OCI-LY7 (cell line): ENCODE data around the gene SERPINA1. TPM values are rescaled to one million over a fixed set of nuclear protein-coding genes. Genes with fewer than 3 reads are reported as not detected.

ENCODE experiments used
- BruUV-seq: library from RNA; stranded (reverse); fragments of 400-500 nt; replicated peaks from 2 replicates; lab custom pipeline; 2021; lab: Mats Ljungman, UMichigan
- CTCF ChIA-PET: fragments of 300-600 bp; sonication (Branson Sonifier 250); formaldehyde crosslinking; loops from one replicate; lab custom pipeline; 2022; ENCODE audit warnings: antibody characterized with exemption; ENCODE audit not compliant: unreplicated experiment; lab: Charles Lee
- POLR2A ChIA-PET: fragments of 300-600 bp; sonication (Branson Sonifier 250); formaldehyde crosslinking; loops from one replicate; lab custom pipeline; 2022; ENCODE audit warnings: antibody characterized with exemption; lab: Charles Lee
- DNase-seq: peaks from one replicate; pipeline ENCODE4 v3.0.0-alpha.2; 2015; ENCODE audit warnings: low spot score
- H2AFZ ChIP-seq: fragments of 200-600 bp; sonication (generic), shearing (Covaris generic); 2 replicates; pipeline ENCODE4 v1.6.1; 2014; ENCODE audit warnings: mild to moderate bottlenecking, antibody characterized with exemption, low read length, moderate library complexity
- H3K27ac ChIP-seq: fragments of 200-600 bp; sonication (generic); 2 replicates; pipeline ENCODE4 v1.5.1; 2014; ENCODE audit warnings: mixed run types, low read depth, mild to moderate bottlenecking, moderate library complexity, low read length, inconsistent platforms; ENCODE audit not compliant: poor library complexity, severe bottlenecking
- H3K36me3 ChIP-seq: fragments of 200-600 bp; sonication (generic); 2 replicates; pipeline ENCODE4 v1.6.1; 2014; ENCODE audit warnings: mild to moderate bottlenecking, antibody characterized with exemption, low read length, moderate library complexity, mixed read lengths; ENCODE audit not compliant: insufficient read depth
- H3K4me1 ChIP-seq: fragments of 200-600 bp; sonication (generic); 2 replicates; pipeline ENCODE4 v1.5.1; 2014; ENCODE audit warnings: mild to moderate bottlenecking, low read length; ENCODE audit not compliant: insufficient read depth, poor library complexity, severe bottlenecking
- H3K4me2 ChIP-seq: fragments of 200-600 bp; sonication (generic); 2 replicates; pipeline ENCODE4 v1.6.1; 2014; ENCODE audit warnings: mild to moderate bottlenecking, low read length
- H3K4me3 ChIP-seq: fragments of 200-600 bp; sonication (generic); 2 replicates; pipeline ENCODE4 v1.5.1; 2014; ENCODE audit warnings: mild to moderate bottlenecking, low read depth, low read length; ENCODE audit not compliant: poor library complexity, severe bottlenecking
- H3K79me2 ChIP-seq: fragments of 200-600 bp; sonication (generic); 2 replicates; pipeline ENCODE4 v1.6.1; 2016; ENCODE audit warnings: low read depth, mild to moderate bottlenecking, low read length, moderate library complexity, mixed read lengths; ENCODE audit not compliant: insufficient read depth
- H3K9me2 ChIP-seq: fragments of 200-600 bp; sonication (generic); 2 replicates; pipeline ENCODE4 v1.6.1; 2016; ENCODE audit warnings: mild to moderate bottlenecking, low read length, mixed read lengths; ENCODE audit not compliant: insufficient read depth
- H3K9me3 ChIP-seq: fragments of 200-600 bp; sonication (generic); 2 replicates; pipeline ENCODE4 v1.6.1; 2014; ENCODE audit warnings: mild to moderate bottlenecking, mixed run types, low read length, mixed read lengths
- H4K20me1 ChIP-seq: fragments of 200-600 bp; sonication (generic); 2 replicates; pipeline ENCODE4 v1.6.1; 2014; ENCODE audit warnings: mild to moderate bottlenecking, antibody characterized with exemption, low read length, moderate library complexity, mixed read lengths; ENCODE audit not compliant: insufficient read depth
- EZH2phosphoT487 ChIP-seq: fragments of 200-600 bp; sonication (generic); IDR thresholded peaks from 2 replicates; pipeline ENCODE4 v1.6.1; 2018; ENCODE audit warnings: low read depth, borderline replicate concordance, mild to moderate bottlenecking, mixed run types, antibody characterized with exemption, low read length, moderate library complexity, mixed read lengths
- intact Hi-C: fragments of 100-400 bp; cut with micrococcal nuclease; formaldehyde crosslinking; loops from one replicate; pipeline ENCODE4 v1.10.0; 2022; ENCODE audit not compliant: unreplicated experiment
- total RNA-seq, 2 experiments: library from RNA; depleted of rRNA in 1 of 2; stranded (reverse); fragments of >200 nt in 1 of 2; shearing (Covaris generic) in 1 of 2; gene quantifications; 2 replicates each; pipeline ENCODE4 v1.2.3, GENCODE V29; 2014 to 2022
- TF ChIP-seq, protein P1 (sequence below): fragments of 200-600 bp; sonication (generic); conservative IDR thresholded peaks from 2 replicates; pipeline ENCODE4 v1.5.1; 2014; ENCODE audit warnings: mild to moderate bottlenecking, antibody characterized with exemption, low read length, moderate library complexity, mixed read lengths

Gene SERPINA1
- total RNA-seq, 2 experiments from 2014 or later: not detected

DNA sequence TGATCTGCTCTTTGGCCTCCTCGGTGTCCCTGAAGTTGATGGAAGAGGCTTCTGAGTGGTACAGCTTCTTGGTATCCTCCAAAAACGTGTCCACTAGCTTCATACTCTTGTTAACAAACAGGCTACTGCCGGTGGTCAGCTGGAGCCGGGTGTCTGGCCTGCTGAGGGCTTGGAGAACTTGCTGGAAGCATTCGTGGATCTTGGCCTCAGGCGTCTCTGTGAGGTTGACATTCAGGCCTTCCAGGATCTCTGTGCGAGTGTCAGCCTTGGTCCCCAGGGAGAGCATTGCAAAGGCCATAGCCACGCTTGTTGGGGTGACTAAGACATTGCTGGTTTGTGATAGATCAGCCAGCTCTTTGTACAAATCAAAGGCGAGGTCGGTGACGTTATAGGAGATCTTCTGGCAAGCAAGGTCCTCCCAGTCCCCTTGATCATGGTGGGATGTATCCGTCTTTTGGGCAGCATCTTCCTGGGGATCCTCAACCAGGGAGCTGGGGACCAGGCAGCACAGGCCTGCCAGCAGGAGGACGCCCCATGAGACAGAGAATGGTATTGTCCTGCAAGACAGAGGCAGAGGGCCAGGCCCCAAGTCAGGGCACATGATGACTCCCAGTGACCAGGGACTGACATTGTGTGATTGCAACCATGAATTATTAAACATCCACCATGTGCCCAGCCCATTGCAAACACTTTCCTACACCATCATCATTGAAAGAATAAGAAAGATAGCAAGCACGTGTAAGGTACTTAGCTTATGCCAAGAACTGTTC is 22.1 kb downstream of the SERPINA1 start, which contains the start of gene SERPINA2:
Gene SERPINA2 (minus strand): TSS at position 553 of the 770 bp plus-strand sequence.
- no TSS peak for BruUV-seq
- Histone ChIP-seq H3K4me1 (no peaks in the 10 kb centered on the region), H3K36me3 (no peaks in the 10 kb centered on the region), H3K4me2 (no peak within 1 kb of the TSS), H3K9me2 (no peaks in the 10 kb centered on the region), H3K4me3 (no peak within 1 kb of the TSS), H2AFZ (no peak within 1 kb of the TSS), H3K79me2 (no peaks in the 10 kb centered on the region), H3K27ac (no peak within 1 kb of the TSS), H4K20me1 (no peaks in the 10 kb centered on the region), H3K9me3 (no peaks in the 10 kb centered on the region)
- CTCF ChIA-PET: no interaction called here
- TF ChIP-seq, protein P1, sequence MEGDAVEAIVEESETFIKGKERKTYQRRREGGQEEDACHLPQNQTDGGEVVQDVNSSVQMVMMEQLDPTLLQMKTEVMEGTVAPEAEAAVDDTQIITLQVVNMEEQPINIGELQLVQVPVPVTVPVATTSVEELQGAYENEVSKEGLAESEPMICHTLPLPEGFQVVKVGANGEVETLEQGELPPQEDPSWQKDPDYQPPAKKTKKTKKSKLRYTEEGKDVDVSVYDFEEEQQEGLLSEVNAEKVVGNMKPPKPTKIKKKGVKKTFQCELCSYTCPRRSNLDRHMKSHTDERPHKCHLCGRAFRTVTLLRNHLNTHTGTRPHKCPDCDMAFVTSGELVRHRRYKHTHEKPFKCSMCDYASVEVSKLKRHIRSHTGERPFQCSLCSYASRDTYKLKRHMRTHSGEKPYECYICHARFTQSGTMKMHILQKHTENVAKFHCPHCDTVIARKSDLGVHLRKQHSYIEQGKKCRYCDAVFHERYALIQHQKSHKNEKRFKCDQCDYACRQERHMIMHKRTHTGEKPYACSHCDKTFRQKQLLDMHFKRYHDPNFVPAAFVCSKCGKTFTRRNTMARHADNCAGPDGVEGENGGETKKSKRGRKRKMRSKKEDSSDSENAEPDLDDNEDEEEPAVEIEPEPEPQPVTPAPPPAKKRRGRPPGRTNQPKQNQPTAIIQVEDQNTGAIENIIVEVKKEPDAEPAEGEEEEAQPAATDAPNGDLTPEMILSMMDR: no peak
- TF ChIP-seq EZH2phosphoT487: no peak
- POLR2A ChIA-PET: no interaction called here
- no peak for DNase-seq
- intact Hi-C loops: no loop called here

DNA sequence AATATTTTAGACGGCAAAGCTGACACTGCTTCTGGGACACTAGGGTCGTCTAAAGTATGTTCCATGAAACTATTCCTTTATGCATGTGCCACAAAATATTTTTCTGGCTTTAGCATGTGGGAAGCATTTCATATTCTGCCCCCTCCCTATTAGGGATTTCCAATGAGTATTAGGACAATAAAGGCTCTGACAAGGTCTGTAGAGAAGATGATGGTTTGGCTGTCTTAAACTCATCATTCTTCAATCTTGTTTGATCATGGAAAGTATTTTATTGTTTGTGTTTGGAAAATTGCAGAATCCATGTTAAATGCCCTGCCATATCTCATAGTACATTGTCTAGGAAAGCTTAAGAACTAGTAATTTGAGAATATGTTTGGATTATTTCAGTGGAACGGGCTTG is 22.8 kb downstream of the SERPINA1 start:
- intact Hi-C loops: no loop called here
- ChIA-PET CTCF (interaction anchor here (0.7 kb wide), 1 partner anchor 742 kb away, joined by 4 read pairs; no protein-coding TSS in a partner anchor), POLR2A (no interaction called here)
- H3K9me2 ChIP-seq: no peaks in the 10 kb centered on the region
- H3K4me1 ChIP-seq: no peaks in the 10 kb centered on the region
- DNase-seq: no peak
- TF ChIP-seq, protein P1: no peak
- no peak for TF ChIP-seq EZH2phosphoT487
- H4K20me1 ChIP-seq: no peaks in the 10 kb centered on the region
- no peak overlapping the region for H3K27ac ChIP-seq
- no peak overlapping the region for H3K4me3 ChIP-seq
- BruUV-seq: no TSS peak
- no peak overlapping the region for H3K4me2 ChIP-seq
- H3K79me2 ChIP-seq: no peaks in the 10 kb centered on the region
- H2AFZ ChIP-seq: no peak overlapping the region
- H3K36me3 ChIP-seq: no peaks in the 10 kb centered on the region
- H3K9me3 ChIP-seq: no peaks in the 10 kb centered on the region

DNA sequence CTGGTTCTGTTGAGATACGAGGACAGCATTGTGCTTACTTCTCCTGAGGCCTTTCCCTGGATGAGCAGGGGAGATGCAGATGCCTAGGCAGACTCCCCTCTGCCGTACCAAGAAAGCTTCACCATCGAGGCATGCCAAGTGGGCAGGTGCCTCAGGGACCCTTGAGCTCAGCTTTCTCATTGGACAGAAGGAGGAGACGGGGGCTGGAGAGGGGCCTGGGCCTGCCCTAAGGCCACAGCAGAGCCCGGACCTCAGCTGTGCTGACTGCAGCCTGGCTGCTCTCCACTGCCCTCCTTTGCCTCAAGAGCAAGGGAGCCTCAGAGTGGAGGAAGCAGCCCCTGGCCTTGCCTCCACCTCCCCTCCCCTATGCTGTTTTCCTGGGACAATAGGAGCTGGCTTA is 23.4 kb downstream of the SERPINA1 start:
- H3K79me2 ChIP-seq: no peaks in the 10 kb centered on the region
- no peak overlapping the region for H2AFZ ChIP-seq
- ChIA-PET POLR2A (no interaction called here), CTCF (interaction anchor here (0.7 kb wide), 1 partner anchor 742 kb away, joined by 4 read pairs; no protein-coding TSS in a partner anchor)
- H3K36me3 ChIP-seq: no peaks in the 10 kb centered on the region
- no peaks in the 10 kb centered on the region for H3K9me2 ChIP-seq
- H3K9me3 ChIP-seq: no peaks in the 10 kb centered on the region
- DNase-seq: no peak
- H3K4me3 ChIP-seq: no peak overlapping the region
- H3K27ac ChIP-seq: no peak overlapping the region
- no TSS peak for BruUV-seq
- no peaks in the 10 kb centered on the region for H4K20me1 ChIP-seq
- TF ChIP-seq EZH2phosphoT487: no peak
- TF ChIP-seq, protein P1: no peak
- no peaks in the 10 kb centered on the region for H3K4me1 ChIP-seq
- intact Hi-C loops: no loop called here
- H3K4me2 ChIP-seq: no peak overlapping the region
